ENCODE measurements around the gene PPIG. TPM values are rescaled to one million over a fixed set of nuclear protein-coding genes. Genes with fewer than 3 reads are reported as not detected.

Gene PPIG
- total and polyA plus RNA-seq, 2 experiments from 2014 or later, result 40.7 to 157 TPM

- Mint-ChIP-seq H3K4me3 (no peak overlapping the region), H3K9me3 (no peaks in the 10 kb centered on the region), H3K36me3 (ENCODE audit: low read depth) (no peaks in the 10 kb centered on the region), H3K27ac (no peak overlapping the region), H3K27me3 (ENCODE audit: insufficient read depth, low read depth, poor library complexity) (no peaks in the 10 kb centered on the region), H3K4me1 (no peaks in the 10 kb centered on the region)
- Histone ChIP-seq H4K20me1 (replicated peaks; ENCODE audit: insufficient read depth) (no peaks in the 10 kb centered on the region), H3K27ac (ENCODE audit: low read depth) (no peak overlapping the region), H3K27me3 (ENCODE audit: insufficient read depth) (no peaks in the 10 kb centered on the region), H3K9me2 (ENCODE audit: insufficient read depth) (no peaks in the 10 kb centered on the region), H3K4me1 (ENCODE audit: insufficient read depth) (no peaks in the 10 kb centered on the region), H3K4me2 (no peak overlapping the region), H3K4me3 (no peak overlapping the region), H3K79me2 (replicated peaks; ENCODE audit: insufficient read depth) (no peaks in the 10 kb centered on the region), H2AFZ (no peak overlapping the region), H3F3A (replicated peaks; ENCODE audit: low read depth) (no peaks in the 10 kb centered on the region), H3K36me3 (ENCODE audit: insufficient read depth) (no peaks in the 10 kb centered on the region)
- no peak for ATAC-seq
- DNase-seq (ENCODE audit: low spot score), result no peak
- TF ChIP-seq EZH2phosphoT487 (IDR thresholded peaks at IDR 0.05; ENCODE audit: unreplicated experiment), result no peak
- TF ChIP-seq EZH2 (IDR thresholded peaks at IDR 0.05; ENCODE audit: low read depth, unreplicated experiment), result no peak
- TF ChIP-seq ZNF462 (CRISPR knock-in tag; IDR thresholded peaks at IDR 0.05), result no peak
- no peak for TF ChIP-seq POLR2AphosphoS5 (IDR thresholded peaks at IDR 0.05; ENCODE audit: low read depth)
- TF ChIP-seq ETS1 (IDR thresholded peaks at IDR 0.05), result no peak
- no peak for TF ChIP-seq CTCF (conservative IDR thresholded peaks at IDR 0.05; ENCODE audit: low read depth in 2 of 2)
- no peak for TF ChIP-seq CREB1 (CRISPR knock-in tag; IDR thresholded peaks at IDR 0.05; ENCODE audit: low read depth)
- no peak for TF ChIP-seq NANOG (IDR thresholded peaks at IDR 0.05; ENCODE audit: borderline replicate concordance)
- TF ChIP-seq ZNF114 (CRISPR knock-in tag; IDR thresholded peaks at IDR 0.05), result no peak
- TF ChIP-seq JUNB (IDR thresholded peaks at IDR 0.05; ENCODE audit: unreplicated experiment), result no peak
- no peak for TF ChIP-seq ZNF331 (CRISPR knock-in tag; IDR thresholded peaks at IDR 0.05; ENCODE audit: low read depth)
- no peak for TF ChIP-seq STAT1 (IDR thresholded peaks at IDR 0.05; ENCODE audit: unreplicated experiment)
Measured at GRCh38 chr2:169656164-169656563, 72.0 kb downstream of the PPIG start.

All from GM23338 (cell line).